HL-60/S4 treated with retinoic acid at 250 ng/mL for 4 days and 3 days (cell line): ENCODE data around the gene BTBD2.
"Not testable (repeated sequence)": the region's sequence is repeated elsewhere in the genome, so short reads cannot be mapped to it uniquely, and the experiment has no call there.

Experiments used
- in situ Hi-C: fragments of 300-500 bp; cut with MboI; formaldehyde crosslinking; loops from 2 replicates; pipeline ENCODE4 v1.7.0; 2022; ENCODE audit warnings: low sequenced_read_pairs

Gene BTBD2

GRCh38 chr19:2016041-2016807, 710 bp upstream of the BTBD2 start:
- in situ Hi-C loops, result no loop called here

- in situ Hi-C loops, result no loop called here
Measured at GRCh38 chr19:2014731-2015607, 545 bp downstream of the BTBD2 start.

- in situ Hi-C loops, result no loop called here
Measured at GRCh38 chr19:2014131-2014571, 1.4 kb downstream of the BTBD2 start.

- in situ Hi-C loops, result no loop called here
Measured at GRCh38 chr19:2013683-2013961, 1.9 kb downstream of the BTBD2 start.

- in situ Hi-C loops, result no loop called here
Measured at GRCh38 chr19:2012941-2013682, 2.4 kb downstream of the BTBD2 start.

GRCh38 chr19:2011169-2011568, 4.3 kb downstream of the BTBD2 start:
- in situ Hi-C loops, result no loop called here

- in situ Hi-C loops, result no loop called here
Measured at GRCh38 chr19:2010135-2010668, 5.3 kb downstream of the BTBD2 start.

GRCh38 chr19:2003874-2004273, 11.6 kb downstream of the BTBD2 start:
- in situ Hi-C loops, result no loop called here

- in situ Hi-C loops, result no loop called here
Measured at GRCh38 chr19:1999856-2000515, 15.5 kb downstream of the BTBD2 start.

GRCh38 chr19:1998712-1999708, 16.5 kb downstream of the BTBD2 start:
- in situ Hi-C loops, result no loop called here

GRCh38 chr19:1997353-1998233, 17.9 kb downstream of the BTBD2 start:
- in situ Hi-C loops, result no loop called here

GRCh38 chr19:1992759-1993260, 22.7 kb downstream of the BTBD2 start:
- in situ Hi-C loops, result no loop called here

- in situ Hi-C loops, result no loop called here
Measured at GRCh38 chr19:1991018-1991913, 24.2 kb downstream of the BTBD2 start.

- in situ Hi-C loops, result no loop called here
Measured at GRCh38 chr19:1990230-1991017, 25.1 kb downstream of the BTBD2 start.

GRCh38 chr19:1989513-1990229, 25.8 kb downstream of the BTBD2 start:
- in situ Hi-C loops, result no loop called here

GRCh38 chr19:1988464-1988863, 27.1 kb downstream of the BTBD2 start:
- in situ Hi-C loops, result not testable (repeated sequence)
